Breast epithelium (tissue), 4 donors: ENCODE data around the gene SCYL2. TPM values are rescaled to one million over a fixed set of nuclear protein-coding genes. Genes with fewer than 3 reads are reported as not detected.
A peak's percentile ranks its signal among the peaks of the same experiment; 100 is the strongest.

Source experiments
- DNase-seq, 2 donors: peaks; one replicate each; pipeline ENCODE4 v3.0.0-alpha.2; 2019; ENCODE audit warnings: low spot score in 2 of 2
- H3K27ac ChIP-seq, 2 donors: fragments of 200-600 bp; sonication (generic) in 1 of 2; one replicate each; pipeline ENCODE4 v1.5.1; 2016 to 2019; ENCODE audit warnings: mild to moderate bottlenecking in 1 of 2
- H3K27me3 ChIP-seq, 2 donors: fragments of 200-600 bp; sonication (generic) in 1 of 2; one replicate each; pipeline versions ENCODE4 v1.5.1 to v1.6.0; 2017 to 2019; ENCODE audit warnings: control low read depth in 1 of 2, mild to moderate bottlenecking in 1 of 2
- H3K36me3 ChIP-seq: fragments of 200-600 bp; one replicate; pipeline ENCODE4 v1.5.1; 2019
- H3K4me1 ChIP-seq, 2 donors: fragments of 200-600 bp; sonication (generic); one replicate each; pipeline ENCODE4 v1.5.1; 2016 to 2019; ENCODE audit warnings: control low read depth in 1 of 2
- H3K4me3 ChIP-seq, 3 donors: fragments of 200-600 bp; sonication (generic); 1 replicate in 2 of 3; 2 replicates in 1 of 3; pipeline ENCODE4 v1.5.1; 2016 to 2019; ENCODE audit warnings: mild to moderate bottlenecking in 3 of 3, moderate library complexity in 2 of 3
- H3K9me3 ChIP-seq, 2 donors: fragments of 200-600 bp; sonication (generic) in 1 of 2; one replicate each; pipeline ENCODE4 v1.5.1; 2016 to 2019; ENCODE audit warnings: control low read depth in 1 of 2
- POLR2A ChIP-seq: fragments of 450-650 bp; IDR thresholded peaks from one replicate; pipeline ENCODE4 v1.6.1; 2016; ENCODE audit warnings: antibody characterized with exemption, mild to moderate bottlenecking, moderate library complexity
- POLR2AphosphoS5 ChIP-seq, 3 donors: sonication (generic); formaldehyde crosslinking; IDR thresholded peaks; one replicate each; pipeline ENCODE4 v1.6.1; 2017; ENCODE audit warnings: antibody characterized with exemption in 3 of 3
- intact Hi-C: fragments of 100-400 bp; cut with DNase I; formaldehyde crosslinking; loops from one replicate; pipeline ENCODE4 v1.15.1; 2023; ENCODE audit warnings: low total_unique reads
- total RNA-seq, 3 donors: library from RNA; depleted of rRNA; stranded (reverse); fragments of >200 nt; gene quantifications; one replicate each; pipeline ENCODE4 v1.1.0, GENCODE V29; 2016
- TF ChIP-seq, protein P1 (sequence below), 3 donors: fragments of 450-650 bp; IDR thresholded peaks; one replicate each; pipeline ENCODE4 v1.5.1; 2016 to 2017; ENCODE audit warnings: antibody characterized with exemption in 3 of 3, mild to moderate bottlenecking in 3 of 3, moderate library complexity in 3 of 3

Gene SCYL2
- total RNA-seq, 3 donors from 2014 or later: 39.4 to 92.2 (median 53.7) TPM

DNA sequence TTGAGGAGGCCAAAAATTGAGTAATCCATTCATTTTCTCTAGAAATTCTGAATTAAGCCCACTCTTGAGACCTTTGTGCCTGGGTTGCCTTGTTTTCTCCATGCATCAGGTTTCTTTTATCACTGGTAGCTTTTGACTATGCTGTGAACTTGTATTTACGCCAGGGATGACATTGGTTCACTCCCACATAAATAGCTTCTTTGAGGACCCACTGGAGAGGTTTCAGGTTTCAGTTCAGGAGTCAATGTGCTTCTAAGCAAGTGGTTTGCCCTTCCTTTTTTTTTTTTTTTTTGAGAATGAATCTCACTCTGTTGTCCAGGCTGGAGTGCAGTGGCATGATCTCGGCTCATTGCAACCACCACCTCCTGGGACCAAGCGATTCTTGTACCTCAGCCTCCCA is 79.7 kb downstream of the SCYL2 start:
- Histone ChIP-seq H3K4me3 (no peak overlapping the region), H3K4me1 (no peaks in the 10 kb centered on the region), H3K27me3 (no peaks in the 10 kb centered on the region), H3K36me3 (no peaks in the 10 kb centered on the region), H3K27ac (no peak overlapping the region), H3K9me3 (no peaks in the 10 kb centered on the region)
- intact Hi-C loops: no loop called here
- DNase-seq: no peak
- TF ChIP-seq POLR2AphosphoS5 (IDR thresholded peaks at IDR 0.05): no peak
- TF ChIP-seq, protein P1, sequence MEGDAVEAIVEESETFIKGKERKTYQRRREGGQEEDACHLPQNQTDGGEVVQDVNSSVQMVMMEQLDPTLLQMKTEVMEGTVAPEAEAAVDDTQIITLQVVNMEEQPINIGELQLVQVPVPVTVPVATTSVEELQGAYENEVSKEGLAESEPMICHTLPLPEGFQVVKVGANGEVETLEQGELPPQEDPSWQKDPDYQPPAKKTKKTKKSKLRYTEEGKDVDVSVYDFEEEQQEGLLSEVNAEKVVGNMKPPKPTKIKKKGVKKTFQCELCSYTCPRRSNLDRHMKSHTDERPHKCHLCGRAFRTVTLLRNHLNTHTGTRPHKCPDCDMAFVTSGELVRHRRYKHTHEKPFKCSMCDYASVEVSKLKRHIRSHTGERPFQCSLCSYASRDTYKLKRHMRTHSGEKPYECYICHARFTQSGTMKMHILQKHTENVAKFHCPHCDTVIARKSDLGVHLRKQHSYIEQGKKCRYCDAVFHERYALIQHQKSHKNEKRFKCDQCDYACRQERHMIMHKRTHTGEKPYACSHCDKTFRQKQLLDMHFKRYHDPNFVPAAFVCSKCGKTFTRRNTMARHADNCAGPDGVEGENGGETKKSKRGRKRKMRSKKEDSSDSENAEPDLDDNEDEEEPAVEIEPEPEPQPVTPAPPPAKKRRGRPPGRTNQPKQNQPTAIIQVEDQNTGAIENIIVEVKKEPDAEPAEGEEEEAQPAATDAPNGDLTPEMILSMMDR (IDR thresholded peaks at IDR 0.05): no peak
- TF ChIP-seq POLR2A: no peak

DNA sequence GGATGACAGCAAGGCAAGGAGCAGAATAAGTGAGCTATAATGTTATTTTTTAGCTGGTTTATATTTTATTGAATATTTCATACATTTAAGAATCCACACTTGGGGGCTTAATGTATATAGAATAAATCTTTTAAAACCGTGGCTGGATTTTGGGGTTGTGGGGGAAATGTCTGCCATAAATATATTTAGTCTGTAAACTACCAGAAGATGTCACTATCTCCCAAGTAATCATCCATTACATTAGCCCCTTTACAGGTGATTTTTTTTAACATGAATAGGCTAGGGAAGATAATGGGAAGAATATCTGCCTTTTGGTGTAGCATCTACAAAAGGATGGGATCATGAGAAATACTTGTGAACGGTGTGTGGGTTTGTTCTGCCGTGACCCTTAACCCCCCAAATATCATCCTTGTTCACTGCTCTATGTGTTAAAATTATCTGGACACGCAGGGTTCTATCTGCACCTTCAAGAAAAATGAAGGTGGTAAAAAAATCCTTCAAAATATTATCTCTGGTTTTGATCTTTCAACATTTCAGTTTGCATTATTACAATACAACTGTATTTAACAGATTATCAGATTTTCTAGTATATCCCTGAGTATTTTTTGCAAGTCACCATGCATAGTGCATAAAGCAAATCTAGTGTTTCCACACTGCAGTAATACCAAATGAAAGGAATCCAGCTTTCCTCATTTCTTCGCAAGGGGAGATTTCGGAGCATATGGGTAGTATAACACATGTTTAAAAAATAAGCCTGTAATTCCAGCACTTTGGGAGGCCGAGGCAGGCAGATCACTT is 81.9 kb downstream of the SCYL2 start:
- no peak for TF ChIP-seq POLR2A
- TF ChIP-seq, protein P1 (IDR thresholded peaks at IDR 0.05): peak in 1 of 3 donors; percentile 25
- H3K27me3 ChIP-seq: no peaks in the 10 kb centered on the region
- no peaks in the 10 kb centered on the region for H3K36me3 ChIP-seq
- intact Hi-C loops: no loop called here
- H3K4me3 ChIP-seq: no peak overlapping the region
- no peaks in the 10 kb centered on the region for H3K9me3 ChIP-seq
- no peak for DNase-seq
- H3K4me1 ChIP-seq: no peaks in the 10 kb centered on the region
- no peak overlapping the region for H3K27ac ChIP-seq

DNA sequence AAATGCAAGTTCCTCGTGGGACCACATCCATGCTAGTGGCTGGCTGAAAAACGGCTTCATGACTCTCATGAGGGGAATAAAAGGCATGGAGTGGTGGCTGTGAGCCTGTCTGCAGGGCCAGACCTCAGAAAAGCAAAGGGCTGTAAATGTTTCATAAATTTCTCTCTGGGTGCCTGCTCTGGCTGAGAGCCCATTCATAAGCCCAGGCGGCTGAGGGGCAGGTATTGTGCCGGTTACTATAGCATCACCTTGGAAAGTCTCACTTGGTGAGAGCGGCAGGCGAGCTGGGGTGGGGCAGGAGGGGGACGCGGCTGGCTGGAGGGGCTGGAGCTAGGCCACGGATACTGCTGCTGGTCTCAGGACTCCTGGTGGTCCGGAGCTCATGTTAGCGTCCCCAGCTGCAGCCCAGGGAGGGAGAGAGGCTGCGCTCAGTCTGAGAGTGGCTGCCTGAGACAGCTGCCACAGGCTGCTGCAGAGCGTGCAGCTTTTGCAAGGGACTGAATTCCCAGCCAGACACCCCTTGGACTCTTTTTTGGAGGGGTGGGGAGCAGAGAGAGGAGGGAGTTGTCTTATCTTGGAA is 89.8 kb downstream of the SCYL2 start, which contains the start of gene SLC17A8:
SLC17A8 (plus strand) TSS at position 431 of the 580 bp plus-strand sequence. CDS start 318 bp downstream, outside the sequence.
- Histone ChIP-seq H3K4me1 (no peaks in the 10 kb centered on the region), H3K36me3 (no peaks in the 10 kb centered on the region), H3K4me3 (no peak within 1 kb of the TSS), H3K9me3 (no peaks in the 10 kb centered on the region), H3K27me3 (peaks cover 0 to 5% of the 10 kb centered on the region in 2 donors), H3K27ac (no peak within 1 kb of the TSS)
- intact Hi-C loops: no loop called here
- TF ChIP-seq, protein P1 (IDR thresholded peaks at IDR 0.05): no peak
- TF ChIP-seq POLR2A: no peak
- no peak for TF ChIP-seq POLR2AphosphoS5 (IDR thresholded peaks at IDR 0.05)
- DNase-seq: no peak

DNA sequence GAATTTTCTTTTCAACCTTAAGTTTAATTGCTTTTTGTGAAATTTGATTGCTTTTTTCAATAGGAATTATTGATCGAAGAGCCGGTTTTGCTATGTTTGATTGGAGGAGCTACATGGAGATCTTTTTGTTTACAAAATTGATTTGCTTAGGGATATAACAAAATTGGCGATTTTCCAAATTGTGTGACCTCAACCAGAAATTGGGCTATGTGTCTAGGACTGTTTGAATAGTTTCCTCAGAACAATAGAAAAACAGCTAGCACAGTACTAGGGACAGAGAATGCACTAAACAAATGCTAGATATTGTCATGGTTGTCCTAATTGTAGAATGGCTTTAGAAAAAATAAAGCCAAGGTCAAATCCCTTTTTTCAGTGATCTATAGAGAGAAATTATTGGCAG is 92.3 kb downstream of the SCYL2 start:
- DNase-seq: no peak
- Histone ChIP-seq H3K9me3 (no peaks in the 10 kb centered on the region), H3K4me1 (no peaks in the 10 kb centered on the region), H3K36me3 (no peaks in the 10 kb centered on the region), H3K27me3 (peaks cover 0 to 5% of the 10 kb centered on the region in 2 donors), H3K4me3 (no peak overlapping the region), H3K27ac (no peak overlapping the region)
- TF ChIP-seq, protein P1 (IDR thresholded peaks at IDR 0.05): no peak
- intact Hi-C loops: no loop called here

DNA sequence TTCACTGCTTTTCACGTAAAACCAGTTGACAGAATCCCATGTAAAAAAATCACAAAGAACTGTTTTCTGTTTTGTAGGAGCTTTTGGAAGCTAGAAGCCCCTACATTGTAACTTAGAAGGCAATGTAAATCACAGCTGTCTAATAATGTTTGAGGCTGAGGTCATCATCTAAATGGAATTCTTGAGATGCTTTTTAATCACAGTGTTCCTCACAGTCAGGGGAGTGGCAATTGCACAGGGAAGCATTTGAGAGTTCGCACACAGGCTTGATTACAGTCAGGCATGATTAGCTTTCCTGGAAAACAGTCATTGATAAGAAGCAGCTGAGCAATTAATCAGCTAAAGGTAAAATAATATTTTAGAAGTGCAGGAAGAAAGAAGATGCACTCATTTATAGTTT is 92.8 kb downstream of the SCYL2 start:
- TF ChIP-seq, protein P1 (IDR thresholded peaks at IDR 0.05): no peak
- TF ChIP-seq POLR2AphosphoS5 (IDR thresholded peaks at IDR 0.05): no peak
- TF ChIP-seq POLR2A: no peak
- H3K27me3 ChIP-seq: peaks cover 0 to 5% of the 10 kb centered on the region in 2 donors
- no peak overlapping the region for H3K4me3 ChIP-seq
- intact Hi-C loops: no loop called here
- H3K36me3 ChIP-seq: no peaks in the 10 kb centered on the region
- H3K9me3 ChIP-seq: no peaks in the 10 kb centered on the region
- DNase-seq: no peak
- no peaks in the 10 kb centered on the region for H3K4me1 ChIP-seq
- H3K27ac ChIP-seq: no peak overlapping the region
